OCI-LY7 (cell line): ENCODE data around the gene LINGO3. TPM values are rescaled to one million over a fixed set of nuclear protein-coding genes. Genes with fewer than 3 reads are reported as not detected.
"Not testable (repeated sequence)": the region's sequence is repeated elsewhere in the genome, so short reads cannot be mapped to it uniquely, and the experiment has no call there.

ENCODE experiments used
- BruUV-seq: library from RNA; stranded (reverse); fragments of 400-500 nt; replicated peaks from 2 replicates; lab custom pipeline; 2021; lab: Mats Ljungman, UMichigan
- CTCF ChIA-PET: fragments of 300-600 bp; sonication (Branson Sonifier 250); formaldehyde crosslinking; loops from one replicate; lab custom pipeline; 2022; ENCODE audit warnings: antibody characterized with exemption; ENCODE audit not compliant: unreplicated experiment; lab: Charles Lee
- POLR2A ChIA-PET: fragments of 300-600 bp; sonication (Branson Sonifier 250); formaldehyde crosslinking; loops from one replicate; lab custom pipeline; 2022; ENCODE audit warnings: antibody characterized with exemption; lab: Charles Lee
- DNase-seq: peaks from one replicate; pipeline ENCODE4 v3.0.0-alpha.2; 2015; ENCODE audit warnings: low spot score
- H2AFZ ChIP-seq: fragments of 200-600 bp; sonication (generic), shearing (Covaris generic); 2 replicates; pipeline ENCODE4 v1.6.1; 2014; ENCODE audit warnings: mild to moderate bottlenecking, antibody characterized with exemption, low read length, moderate library complexity
- H3K27ac ChIP-seq: fragments of 200-600 bp; sonication (generic); 2 replicates; pipeline ENCODE4 v1.5.1; 2014; ENCODE audit warnings: mixed run types, low read depth, mild to moderate bottlenecking, moderate library complexity, low read length, inconsistent platforms; ENCODE audit not compliant: poor library complexity, severe bottlenecking
- H3K36me3 ChIP-seq: fragments of 200-600 bp; sonication (generic); 2 replicates; pipeline ENCODE4 v1.6.1; 2014; ENCODE audit warnings: mild to moderate bottlenecking, antibody characterized with exemption, low read length, moderate library complexity, mixed read lengths; ENCODE audit not compliant: insufficient read depth
- H3K4me1 ChIP-seq: fragments of 200-600 bp; sonication (generic); 2 replicates; pipeline ENCODE4 v1.5.1; 2014; ENCODE audit warnings: mild to moderate bottlenecking, low read length; ENCODE audit not compliant: insufficient read depth, poor library complexity, severe bottlenecking
- H3K4me2 ChIP-seq: fragments of 200-600 bp; sonication (generic); 2 replicates; pipeline ENCODE4 v1.6.1; 2014; ENCODE audit warnings: mild to moderate bottlenecking, low read length
- H3K4me3 ChIP-seq: fragments of 200-600 bp; sonication (generic); 2 replicates; pipeline ENCODE4 v1.5.1; 2014; ENCODE audit warnings: mild to moderate bottlenecking, low read depth, low read length; ENCODE audit not compliant: poor library complexity, severe bottlenecking
- H3K79me2 ChIP-seq: fragments of 200-600 bp; sonication (generic); 2 replicates; pipeline ENCODE4 v1.6.1; 2016; ENCODE audit warnings: low read depth, mild to moderate bottlenecking, low read length, moderate library complexity, mixed read lengths; ENCODE audit not compliant: insufficient read depth
- H3K9me2 ChIP-seq: fragments of 200-600 bp; sonication (generic); 2 replicates; pipeline ENCODE4 v1.6.1; 2016; ENCODE audit warnings: mild to moderate bottlenecking, low read length, mixed read lengths; ENCODE audit not compliant: insufficient read depth
- H3K9me3 ChIP-seq: fragments of 200-600 bp; sonication (generic); 2 replicates; pipeline ENCODE4 v1.6.1; 2014; ENCODE audit warnings: mild to moderate bottlenecking, mixed run types, low read length, mixed read lengths
- H4K20me1 ChIP-seq: fragments of 200-600 bp; sonication (generic); 2 replicates; pipeline ENCODE4 v1.6.1; 2014; ENCODE audit warnings: mild to moderate bottlenecking, antibody characterized with exemption, low read length, moderate library complexity, mixed read lengths; ENCODE audit not compliant: insufficient read depth
- CTCF ChIP-seq: fragments of 200-600 bp; sonication (generic); conservative IDR thresholded peaks from 2 replicates; pipeline ENCODE4 v1.5.1; 2014; ENCODE audit warnings: mild to moderate bottlenecking, antibody characterized with exemption, low read length, moderate library complexity, mixed read lengths
- EZH2phosphoT487 ChIP-seq: fragments of 200-600 bp; sonication (generic); IDR thresholded peaks from 2 replicates; pipeline ENCODE4 v1.6.1; 2018; ENCODE audit warnings: low read depth, borderline replicate concordance, mild to moderate bottlenecking, mixed run types, antibody characterized with exemption, low read length, moderate library complexity, mixed read lengths
- intact Hi-C: fragments of 100-400 bp; cut with micrococcal nuclease; formaldehyde crosslinking; loops from one replicate; pipeline ENCODE4 v1.10.0; 2022; ENCODE audit not compliant: unreplicated experiment
- total RNA-seq, 2 experiments: library from RNA; depleted of rRNA in 1 of 2; stranded (reverse); fragments of >200 nt in 1 of 2; shearing (Covaris generic) in 1 of 2; gene quantifications; 2 replicates each; pipeline ENCODE4 v1.2.3, GENCODE V29; 2014 to 2022

Gene LINGO3
- total RNA-seq, 2 experiments from 2014 or later: 0.13 to 0.38 TPM

- Histone ChIP-seq H3K9me2 (no peaks in the 10 kb centered on the region), H4K20me1 (no peaks in the 10 kb centered on the region), H3K9me3 (no peaks in the 10 kb centered on the region), H3K4me2 (no peak overlapping the region), H3K79me2 (no peaks in the 10 kb centered on the region), H3K4me1 (no peaks in the 10 kb centered on the region), H3K27ac (no peak overlapping the region), H3K36me3 (peaks cover 26% of the 10 kb centered on the region), H3K4me3 (no peak overlapping the region), H2AFZ (no peak overlapping the region)
- ChIA-PET CTCF (no interaction called here), POLR2A (no interaction called here)
- no peak for DNase-seq
- intact Hi-C loops: no loop called here
- TF ChIP-seq EZH2phosphoT487 (no peak), CTCF (no peak)
- BruUV-seq: no TSS peak
Observed at GRCh38 chr19:2352121-2352520, 44.2 kb upstream of the LINGO3 start.

- no peaks in the 10 kb centered on the region for H4K20me1 ChIP-seq
- CTCF ChIA-PET: no interaction called here
- TF ChIP-seq EZH2phosphoT487 (no peak), CTCF (no peak)
- peaks cover 30% of the 10 kb centered on the region for H3K36me3 ChIP-seq
- H3K4me2 ChIP-seq: no peak overlapping the region
- DNase-seq: no peak
- H3K27ac ChIP-seq: no peak overlapping the region
- H3K9me3 ChIP-seq: no peaks in the 10 kb centered on the region
- H3K4me3 ChIP-seq: no peak overlapping the region
- POLR2A ChIA-PET: no interaction called here
- intact Hi-C loops: no loop called here
- H3K4me1 ChIP-seq: no peaks in the 10 kb centered on the region
- no peaks in the 10 kb centered on the region for H3K9me2 ChIP-seq
- H2AFZ ChIP-seq: no peak overlapping the region
- H3K79me2 ChIP-seq: no peaks in the 10 kb centered on the region
- no TSS peak for BruUV-seq
Observed at GRCh38 chr19:2351591-2351990, 43.6 kb upstream of the LINGO3 start.

- intact Hi-C loops: no loop called here
Observed at GRCh38 chr19:2350656-2351055, 42.7 kb upstream of the LINGO3 start.

GRCh38 chr19:2349818-2350217, 41.9 kb upstream of the LINGO3 start:
- CTCF ChIA-PET, H2AFZ ChIP-seq, H3K9me2 ChIP-seq, H3K4me3 ChIP-seq, POLR2A ChIA-PET, H4K20me1 ChIP-seq, DNase-seq, H3K4me1 ChIP-seq, H3K4me2 ChIP-seq, H3K79me2 ChIP-seq, H3K9me3 ChIP-seq, BruUV-seq, intact Hi-C loops, H3K27ac ChIP-seq: not testable (repeated sequence)
- peaks cover 42% of the 10 kb centered on the region for H3K36me3 ChIP-seq

More at GRCh38 chr19:2350656-2351055, 42.7 kb upstream of the LINGO3 start:
- no peak for DNase-seq
- no peaks in the 10 kb centered on the region for H3K9me3 ChIP-seq
- TF ChIP-seq EZH2phosphoT487: no peak
- TF ChIP-seq CTCF: no peak
- H3K4me1 ChIP-seq: no peaks in the 10 kb centered on the region
- ChIA-PET CTCF (no interaction called here), POLR2A (no interaction called here)
- no peak overlapping the region for H2AFZ ChIP-seq
- no peaks in the 10 kb centered on the region for H4K20me1 ChIP-seq
- H3K36me3 ChIP-seq: peaks cover 34% of the 10 kb centered on the region
- BruUV-seq: no TSS peak
- H3K4me3 ChIP-seq: no peak overlapping the region
- H3K4me2 ChIP-seq: no peak overlapping the region
- H3K27ac ChIP-seq: no peak overlapping the region
- H3K9me2 ChIP-seq: no peaks in the 10 kb centered on the region
- H3K79me2 ChIP-seq: no peaks in the 10 kb centered on the region
